Measurements from ENCODE around the gene CERK. TPM values are rescaled to one million over a fixed set of nuclear protein-coding genes. Genes with fewer than 3 reads are reported as not detected.

CERK gene
- total and polyA plus RNA-seq, 2 of the 8 experiments (the other 6 are each of a cell fraction or from before 2014, with no cell fraction given) = 26.6 to 59.0 TPM

DNA sequence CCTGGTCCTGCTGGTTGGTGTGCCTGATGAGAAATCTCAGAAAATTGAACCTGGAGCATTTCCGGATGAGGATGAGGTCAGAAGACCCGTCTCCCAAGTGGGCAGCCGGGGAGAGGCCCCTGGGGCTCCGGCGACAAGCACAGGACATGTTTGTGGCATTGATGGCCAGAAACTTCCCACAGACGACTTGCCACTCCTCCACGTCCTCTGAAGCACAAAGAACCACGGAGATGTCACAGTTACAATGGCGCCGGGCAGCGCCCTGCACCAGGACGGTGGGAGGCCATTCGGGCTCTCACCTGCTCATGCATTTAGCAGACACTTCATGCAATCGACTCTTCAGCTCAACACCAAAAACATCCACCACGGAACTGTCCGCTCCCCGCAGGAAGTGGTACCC, 46.5 kb downstream of the CERK start (continued):
- TF ChIP-seq, protein P1, sequence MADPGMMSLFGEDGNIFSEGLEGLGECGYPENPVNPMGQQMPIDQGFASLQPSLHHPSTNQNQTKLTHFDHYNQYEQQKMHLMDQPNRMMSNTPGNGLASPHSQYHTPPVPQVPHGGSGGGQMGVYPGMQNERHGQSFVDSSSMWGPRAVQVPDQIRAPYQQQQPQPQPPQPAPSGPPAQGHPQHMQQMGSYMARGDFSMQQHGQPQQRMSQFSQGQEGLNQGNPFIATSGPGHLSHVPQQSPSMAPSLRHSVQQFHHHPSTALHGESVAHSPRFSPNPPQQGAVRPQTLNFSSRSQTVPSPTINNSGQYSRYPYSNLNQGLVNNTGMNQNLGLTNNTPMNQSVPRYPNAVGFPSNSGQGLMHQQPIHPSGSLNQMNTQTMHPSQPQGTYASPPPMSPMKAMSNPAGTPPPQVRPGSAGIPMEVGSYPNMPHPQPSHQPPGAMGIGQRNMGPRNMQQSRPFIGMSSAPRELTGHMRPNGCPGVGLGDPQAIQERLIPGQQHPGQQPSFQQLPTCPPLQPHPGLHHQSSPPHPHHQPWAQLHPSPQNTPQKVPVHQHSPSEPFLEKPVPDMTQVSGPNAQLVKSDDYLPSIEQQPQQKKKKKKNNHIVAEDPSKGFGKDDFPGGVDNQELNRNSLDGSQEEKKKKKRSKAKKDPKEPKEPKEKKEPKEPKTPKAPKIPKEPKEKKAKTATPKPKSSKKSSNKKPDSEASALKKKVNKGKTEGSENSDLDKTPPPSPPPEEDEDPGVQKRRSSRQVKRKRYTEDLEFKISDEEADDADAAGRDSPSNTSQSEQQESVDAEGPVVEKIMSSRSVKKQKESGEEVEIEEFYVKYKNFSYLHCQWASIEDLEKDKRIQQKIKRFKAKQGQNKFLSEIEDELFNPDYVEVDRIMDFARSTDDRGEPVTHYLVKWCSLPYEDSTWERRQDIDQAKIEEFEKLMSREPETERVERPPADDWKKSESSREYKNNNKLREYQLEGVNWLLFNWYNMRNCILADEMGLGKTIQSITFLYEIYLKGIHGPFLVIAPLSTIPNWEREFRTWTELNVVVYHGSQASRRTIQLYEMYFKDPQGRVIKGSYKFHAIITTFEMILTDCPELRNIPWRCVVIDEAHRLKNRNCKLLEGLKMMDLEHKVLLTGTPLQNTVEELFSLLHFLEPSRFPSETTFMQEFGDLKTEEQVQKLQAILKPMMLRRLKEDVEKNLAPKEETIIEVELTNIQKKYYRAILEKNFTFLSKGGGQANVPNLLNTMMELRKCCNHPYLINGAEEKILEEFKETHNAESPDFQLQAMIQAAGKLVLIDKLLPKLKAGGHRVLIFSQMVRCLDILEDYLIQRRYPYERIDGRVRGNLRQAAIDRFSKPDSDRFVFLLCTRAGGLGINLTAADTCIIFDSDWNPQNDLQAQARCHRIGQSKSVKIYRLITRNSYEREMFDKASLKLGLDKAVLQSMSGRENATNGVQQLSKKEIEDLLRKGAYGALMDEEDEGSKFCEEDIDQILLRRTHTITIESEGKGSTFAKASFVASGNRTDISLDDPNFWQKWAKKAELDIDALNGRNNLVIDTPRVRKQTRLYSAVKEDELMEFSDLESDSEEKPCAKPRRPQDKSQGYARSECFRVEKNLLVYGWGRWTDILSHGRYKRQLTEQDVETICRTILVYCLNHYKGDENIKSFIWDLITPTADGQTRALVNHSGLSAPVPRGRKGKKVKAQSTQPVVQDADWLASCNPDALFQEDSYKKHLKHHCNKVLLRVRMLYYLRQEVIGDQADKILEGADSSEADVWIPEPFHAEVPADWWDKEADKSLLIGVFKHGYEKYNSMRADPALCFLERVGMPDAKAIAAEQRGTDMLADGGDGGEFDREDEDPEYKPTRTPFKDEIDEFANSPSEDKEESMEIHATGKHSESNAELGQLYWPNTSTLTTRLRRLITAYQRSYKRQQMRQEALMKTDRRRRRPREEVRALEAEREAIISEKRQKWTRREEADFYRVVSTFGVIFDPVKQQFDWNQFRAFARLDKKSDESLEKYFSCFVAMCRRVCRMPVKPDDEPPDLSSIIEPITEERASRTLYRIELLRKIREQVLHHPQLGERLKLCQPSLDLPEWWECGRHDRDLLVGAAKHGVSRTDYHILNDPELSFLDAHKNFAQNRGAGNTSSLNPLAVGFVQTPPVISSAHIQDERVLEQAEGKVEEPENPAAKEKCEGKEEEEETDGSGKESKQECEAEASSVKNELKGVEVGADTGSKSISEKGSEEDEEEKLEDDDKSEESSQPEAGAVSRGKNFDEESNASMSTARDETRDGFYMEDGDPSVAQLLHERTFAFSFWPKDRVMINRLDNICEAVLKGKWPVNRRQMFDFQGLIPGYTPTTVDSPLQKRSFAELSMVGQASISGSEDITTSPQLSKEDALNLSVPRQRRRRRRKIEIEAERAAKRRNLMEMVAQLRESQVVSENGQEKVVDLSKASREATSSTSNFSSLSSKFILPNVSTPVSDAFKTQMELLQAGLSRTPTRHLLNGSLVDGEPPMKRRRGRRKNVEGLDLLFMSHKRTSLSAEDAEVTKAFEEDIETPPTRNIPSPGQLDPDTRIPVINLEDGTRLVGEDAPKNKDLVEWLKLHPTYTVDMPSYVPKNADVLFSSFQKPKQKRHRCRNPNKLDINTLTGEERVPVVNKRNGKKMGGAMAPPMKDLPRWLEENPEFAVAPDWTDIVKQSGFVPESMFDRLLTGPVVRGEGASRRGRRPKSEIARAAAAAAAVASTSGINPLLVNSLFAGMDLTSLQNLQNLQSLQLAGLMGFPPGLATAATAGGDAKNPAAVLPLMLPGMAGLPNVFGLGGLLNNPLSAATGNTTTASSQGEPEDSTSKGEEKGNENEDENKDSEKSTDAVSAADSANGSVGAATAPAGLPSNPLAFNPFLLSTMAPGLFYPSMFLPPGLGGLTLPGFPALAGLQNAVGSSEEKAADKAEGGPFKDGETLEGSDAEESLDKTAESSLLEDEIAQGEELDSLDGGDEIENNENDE (IDR thresholded peaks at IDR 0.05; ENCODE audit: insufficient replicate concordance, low read length) = no peak
- no peak for TF ChIP-seq CBX5 (IDR thresholded peaks at IDR 0.05; ENCODE audit: low read depth, low read length)
- no peak for TF ChIP-seq HDAC2 (IDR thresholded peaks at IDR 0.05; ENCODE audit: borderline replicate concordance in 1 of 2, low read depth in 2 of 2, low read length in 2 of 2)
- no peak for TF ChIP-seq HDAC6 (IDR thresholded peaks at IDR 0.05; ENCODE audit: low read depth, low read length)
- TF ChIP-seq SRF (IDR thresholded peaks at IDR 0.05; ENCODE audit: low read depth, low read length) = no peak
- TF ChIP-seq CBX8 (IDR thresholded peaks at IDR 0.05; ENCODE audit: borderline replicate concordance, low read depth, low read length) = no peak
- TF ChIP-seq JUND (IDR thresholded peaks at IDR 0.05; ENCODE audit: low read length) = no peak

Measured in H1 (cell line).